ENCODE measurements around the gene HK1.

- TF ChIP-seq POLR2A (IDR thresholded peaks at IDR 0.05; ENCODE audit: low read length) (no peak), GATA1 (IDR thresholded peaks at IDR 0.05; ENCODE audit: low read depth, low read length) (no peak)
Measured at GRCh38 chr10:69320521-69320920, 42.2 kb downstream of the HK1 start.
